Peyer's patch (tissue), 4 donors: Measurements from ENCODE around the gene GLTP. TPM values are rescaled to one million over a fixed set of nuclear protein-coding genes. Genes with fewer than 3 reads are reported as not detected.

Experiments
- DNase-seq, 3 donors: peaks; one replicate each; pipeline ENCODE4 v3.0.0-alpha.2; 2017 to 2019
- H3K27ac ChIP-seq, 4 donors: fragments of 200-600 bp; sonication (generic); one replicate each; pipeline ENCODE4 v1.5.1; 2016 to 2019
- H3K27me3 ChIP-seq, 2 donors: fragments of 200-600 bp; sonication (generic); one replicate each; pipeline ENCODE4 v1.5.1; 2019
- H3K36me3 ChIP-seq, 3 donors: fragments of 200-600 bp; sonication (generic); one replicate each; pipeline ENCODE4 v1.5.1; 2016 to 2019
- H3K4me1 ChIP-seq, 4 donors: fragments of 200-600 bp; sonication (generic); one replicate each; pipeline ENCODE4 v1.5.1; 2016 to 2019
- H3K4me3 ChIP-seq, 4 donors: fragments of 200-600 bp; sonication (generic); 1 replicate in 3 of 4; 2 replicates in 1 of 4; pipeline ENCODE4 v1.5.1; 2016 to 2019; ENCODE audit warnings: mild to moderate bottlenecking in 1 of 4
- H3K9me3 ChIP-seq, 4 donors: fragments of 200-600 bp; sonication (generic); one replicate each; pipeline ENCODE4 v1.5.1; 2016 to 2019; ENCODE audit warnings: mild to moderate bottlenecking in 1 of 4
- CTCF ChIP-seq, 6 experiments: fragments of 450-650 bp in 4 of 6; fragments of 200-600 bp in 2 of 6; sonication (generic) in 1 of 6; IDR thresholded peaks; one replicate each; pipeline ENCODE4 v1.5.1; 2017 to 2019; ENCODE audit warnings: antibody characterized with exemption in 6 of 6, mild to moderate bottlenecking in 3 of 6, moderate library complexity in 1 of 6
- POLR2A ChIP-seq, 2 donors: fragments of 450-650 bp; IDR thresholded peaks; one replicate each; pipeline ENCODE4 v1.5.1; 2017; ENCODE audit warnings: antibody characterized with exemption in 2 of 2, mild to moderate bottlenecking in 2 of 2, moderate library complexity in 2 of 2
- total RNA-seq, 4 donors: library from RNA; depleted of rRNA; stranded (reverse); fragments of >200 nt; gene quantifications; one replicate each; pipeline ENCODE4 v1.1.0, GENCODE V29; 2016

GLTP gene
- total RNA-seq, 4 donors from 2014 or later, result 27.2 to 149 (median 141) TPM

- no peak overlapping the region for H3K4me3 ChIP-seq
- H3K9me3 ChIP-seq, result no peaks in the 10 kb centered on the region
- peaks cover 0 to 5% (median 0%) of the 10 kb centered on the region in 4 donors for H3K4me1 ChIP-seq
- TF ChIP-seq POLR2A (IDR thresholded peaks at IDR 0.05) (no peak), CTCF (IDR thresholded peaks at IDR 0.05) (no peak)
- H3K27ac ChIP-seq, result no peak overlapping the region
- no peak for DNase-seq
- no peaks in the 10 kb centered on the region for H3K36me3 ChIP-seq
- H3K27me3 ChIP-seq, result no peaks in the 10 kb centered on the region
Measured at GRCh38 chr12:109828754-109829511, 51.4 kb downstream of the GLTP start.

- Histone ChIP-seq H3K27me3 (no peaks in the 10 kb centered on the region), H3K4me1 (peaks cover 0 to 2% (median 0%) of the 10 kb centered on the region in 4 donors), H3K27ac (no peak overlapping the region), H3K36me3 (no peaks in the 10 kb centered on the region), H3K9me3 (no peaks in the 10 kb centered on the region), H3K4me3 (no peak overlapping the region)
- peak in 1 of 3 donors; percentile 50 for DNase-seq
- no peak for TF ChIP-seq POLR2A (IDR thresholded peaks at IDR 0.05)
- no peak for TF ChIP-seq CTCF (IDR thresholded peaks at IDR 0.05)
Measured at GRCh38 chr12:109827566-109828550, 52.5 kb downstream of the GLTP start.

GRCh38 chr12:109827080-109827479 lies 53.3 kb downstream of the GLTP start:
- Histone ChIP-seq H3K9me3 (no peaks in the 10 kb centered on the region), H3K4me1 (no peaks in the 10 kb centered on the region), H3K27me3 (no peaks in the 10 kb centered on the region), H3K27ac (no peak overlapping the region), H3K36me3 (no peaks in the 10 kb centered on the region), H3K4me3 (no peak overlapping the region)
- DNase-seq, result no peak
- TF ChIP-seq POLR2A (IDR thresholded peaks at IDR 0.05) (no peak), CTCF (IDR thresholded peaks at IDR 0.05) (no peak)

GRCh38 chr12:109824731-109825130 lies 55.6 kb downstream of the GLTP start:
- TF ChIP-seq CTCF (IDR thresholded peaks at IDR 0.05), result no peak
- DNase-seq, result no peak

GRCh38 chr12:109822951-109823411 lies 57.4 kb downstream of the GLTP start:
- H3K4me3 ChIP-seq, result no peak overlapping the region
- H3K36me3 ChIP-seq, result no peaks in the 10 kb centered on the region
- no peak overlapping the region for H3K27ac ChIP-seq
- DNase-seq, result no peak
- H3K27me3 ChIP-seq, result no peaks in the 10 kb centered on the region
- no peaks in the 10 kb centered on the region for H3K4me1 ChIP-seq
- H3K9me3 ChIP-seq, result no peaks in the 10 kb centered on the region
- TF ChIP-seq POLR2A (IDR thresholded peaks at IDR 0.05) (no peak), CTCF (IDR thresholded peaks at IDR 0.05) (no peak)

More at GRCh38 chr12:109824731-109825130, 55.6 kb downstream of the GLTP start:
- H3K4me1 ChIP-seq, result no peaks in the 10 kb centered on the region
- no peaks in the 10 kb centered on the region for H3K9me3 ChIP-seq
- H3K4me3 ChIP-seq, result no peak overlapping the region
- H3K36me3 ChIP-seq, result no peaks in the 10 kb centered on the region
- no peaks in the 10 kb centered on the region for H3K27me3 ChIP-seq
- no peak overlapping the region for H3K27ac ChIP-seq
